22Rv1 (cell line): ENCODE measurements around the gene NHLH2.

ENCODE experiments used
- H3K27ac ChIP-seq: fragments of 450-650 bp; 2 replicates; pipeline ENCODE4 v1.5.1; 2017
- ZFX ChIP-seq: fragments of 450-650 bp; IDR thresholded peaks from 2 replicates; pipeline ENCODE4 v1.6.1; 2017; ENCODE audit warnings: antibody characterized with exemption, borderline replicate concordance
- TF ChIP-seq, protein P1 (sequence below): fragments of 450-650 bp; IDR thresholded peaks from 2 replicates; pipeline ENCODE4 v1.5.1; 2017; ENCODE audit warnings: mild to moderate bottlenecking

Gene NHLH2

DNA sequence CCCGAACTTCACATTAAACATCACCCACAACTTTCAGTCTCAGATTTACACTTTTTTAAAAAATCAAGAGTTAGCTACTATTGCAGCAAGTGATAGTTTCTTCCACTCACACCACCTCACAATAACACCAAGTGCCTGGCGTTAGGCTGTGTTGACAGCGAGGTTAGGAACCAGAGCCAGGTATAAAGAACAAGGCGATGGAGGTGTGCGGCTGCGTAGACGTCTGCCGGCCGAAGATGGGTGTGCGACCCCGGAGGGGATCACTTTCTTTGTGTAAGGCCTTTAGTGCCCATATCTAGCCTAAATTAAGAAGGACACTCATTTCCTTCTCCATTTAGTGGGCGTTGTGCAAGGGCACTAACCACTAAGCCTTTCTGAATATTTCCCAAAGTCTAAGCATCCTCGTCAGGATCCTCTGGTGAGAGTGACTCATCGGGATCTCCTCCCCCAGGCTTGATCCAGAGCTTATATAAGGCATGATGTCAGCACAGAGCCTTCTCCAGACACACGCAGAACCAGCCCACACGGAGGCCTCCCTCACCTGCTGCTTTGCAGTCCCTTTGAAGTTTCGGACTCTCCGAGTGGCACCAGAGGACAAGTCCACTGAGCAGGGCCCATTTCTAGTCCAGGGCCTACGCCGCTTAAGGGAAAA is 11.8 kb downstream of the NHLH2 start:
- TF ChIP-seq ZFX = no peak
- TF ChIP-seq, protein P1, sequence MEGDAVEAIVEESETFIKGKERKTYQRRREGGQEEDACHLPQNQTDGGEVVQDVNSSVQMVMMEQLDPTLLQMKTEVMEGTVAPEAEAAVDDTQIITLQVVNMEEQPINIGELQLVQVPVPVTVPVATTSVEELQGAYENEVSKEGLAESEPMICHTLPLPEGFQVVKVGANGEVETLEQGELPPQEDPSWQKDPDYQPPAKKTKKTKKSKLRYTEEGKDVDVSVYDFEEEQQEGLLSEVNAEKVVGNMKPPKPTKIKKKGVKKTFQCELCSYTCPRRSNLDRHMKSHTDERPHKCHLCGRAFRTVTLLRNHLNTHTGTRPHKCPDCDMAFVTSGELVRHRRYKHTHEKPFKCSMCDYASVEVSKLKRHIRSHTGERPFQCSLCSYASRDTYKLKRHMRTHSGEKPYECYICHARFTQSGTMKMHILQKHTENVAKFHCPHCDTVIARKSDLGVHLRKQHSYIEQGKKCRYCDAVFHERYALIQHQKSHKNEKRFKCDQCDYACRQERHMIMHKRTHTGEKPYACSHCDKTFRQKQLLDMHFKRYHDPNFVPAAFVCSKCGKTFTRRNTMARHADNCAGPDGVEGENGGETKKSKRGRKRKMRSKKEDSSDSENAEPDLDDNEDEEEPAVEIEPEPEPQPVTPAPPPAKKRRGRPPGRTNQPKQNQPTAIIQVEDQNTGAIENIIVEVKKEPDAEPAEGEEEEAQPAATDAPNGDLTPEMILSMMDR = no peak
- no peak overlapping the region for H3K27ac ChIP-seq

- TF ChIP-seq, protein P1 = no peak
- no peak for TF ChIP-seq ZFX
Observed at GRCh38 chr1:115828101-115829022, 12.6 kb downstream of the NHLH2 start.

GRCh38 chr1:115827452-115828044 is 13.4 kb downstream of the NHLH2 start:
- no peak overlapping the region for H3K27ac ChIP-seq
- TF ChIP-seq ZFX = no peak
- TF ChIP-seq, protein P1 = no peak

More at GRCh38 chr1:115828101-115829022, 12.6 kb downstream of the NHLH2 start:
- H3K27ac ChIP-seq = no peak overlapping the region

DNA sequence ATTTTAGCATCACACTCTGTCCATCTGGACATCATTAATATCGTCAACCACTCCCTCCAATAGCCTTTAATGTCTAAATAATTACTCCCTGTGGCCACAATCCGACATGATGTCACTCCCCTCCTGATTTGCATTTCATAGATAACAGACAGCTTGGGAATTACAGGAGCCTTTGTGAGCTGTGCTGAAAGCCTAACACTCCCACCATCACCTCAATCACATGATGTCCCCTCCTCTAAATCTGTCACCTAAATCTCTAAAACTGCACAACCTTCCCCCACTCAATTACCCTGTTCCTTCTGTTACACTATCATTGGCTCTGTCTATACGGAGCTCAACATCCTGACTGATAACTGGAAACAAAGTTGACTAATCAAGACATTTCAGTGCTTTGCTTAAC is 14.3 kb downstream of the NHLH2 start:
- H3K27ac ChIP-seq = no peak overlapping the region
- no peak for TF ChIP-seq ZFX
- TF ChIP-seq, protein P1 = no peak

DNA sequence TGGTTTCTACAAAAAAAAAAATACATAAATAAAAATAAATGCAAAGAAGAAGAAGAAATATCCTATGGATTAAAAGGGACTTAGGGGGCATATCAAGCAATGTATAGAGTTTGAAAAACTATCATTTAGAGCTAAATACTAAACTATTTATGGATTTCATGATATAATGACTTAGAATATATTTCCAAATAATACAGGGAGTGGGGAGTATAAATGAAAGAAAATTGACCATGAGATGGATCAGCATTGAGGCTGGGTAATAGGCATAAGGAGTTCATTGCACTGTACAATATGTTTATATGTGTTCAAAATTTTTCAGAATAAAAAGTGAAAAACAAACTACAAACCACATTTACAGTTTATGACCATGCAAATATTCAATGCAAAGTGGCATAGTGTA is 18.8 kb downstream of the NHLH2 start:
- no peak for TF ChIP-seq ZFX
- TF ChIP-seq, protein P1 = no peak
- no peak overlapping the region for H3K27ac ChIP-seq

GRCh38 chr1:115815694-115816093 is 25.2 kb downstream of the NHLH2 start:
- TF ChIP-seq ZFX = no peak
- H3K27ac ChIP-seq = no peak overlapping the region

GRCh38 chr1:115814685-115815398 is 26.1 kb downstream of the NHLH2 start:
- no peak overlapping the region for H3K27ac ChIP-seq
- TF ChIP-seq, protein P1 = no peak
- TF ChIP-seq ZFX = no peak
